ENCODE data around the gene FKBP10.
"Not testable (repeated sequence)": the region's sequence is repeated elsewhere in the genome, so short reads cannot be mapped to it uniquely, and the experiment has no call there.

Gene FKBP10

GRCh38 chr17:41812381-41813151 is at the start of gene FKBP10:
Gene FKBP10 (plus strand): TSS chr17:41813004. CDS start chr17:41813035, 31 bp downstream.
- peak; percentile 75 for DNase-seq (ENCODE audit: low read depth)

GRCh38 chr17:41763327-41763726 is 49.5 kb upstream of the FKBP10 start:
- no peak for DNase-seq (ENCODE audit: low read depth)

GRCh38 chr17:41766135-41766534 is 46.7 kb upstream of the FKBP10 start:
- no peak for DNase-seq (ENCODE audit: low read depth)

GRCh38 chr17:41767324-41768042 is 45.3 kb upstream of the FKBP10 start:
- no peak for DNase-seq (ENCODE audit: low read depth)

GRCh38 chr17:41768682-41769288 is 44.0 kb upstream of the FKBP10 start:
- DNase-seq (ENCODE audit: low read depth): no peak

GRCh38 chr17:41769346-41769862 is 43.4 kb upstream of the FKBP10 start:
- DNase-seq (ENCODE audit: low read depth): no peak

GRCh38 chr17:41769985-41770384 is 42.8 kb upstream of the FKBP10 start:
- no peak for DNase-seq (ENCODE audit: low read depth)

GRCh38 chr17:41771389-41772206 is 41.2 kb upstream of the FKBP10 start:
- no peak for DNase-seq (ENCODE audit: low read depth)

- no peak for DNase-seq (ENCODE audit: low read depth)
Measured at GRCh38 chr17:41772218-41772585, 40.6 kb upstream of the FKBP10 start.

- DNase-seq (ENCODE audit: low read depth): no peak
Measured at GRCh38 chr17:41772586-41773189, 40.1 kb upstream of the FKBP10 start.

- DNase-seq (ENCODE audit: low read depth): peak; percentile 38
Measured at GRCh38 chr17:41773190-41773588, 39.6 kb upstream of the FKBP10 start.

GRCh38 chr17:41773731-41774193 is 39.0 kb upstream of the FKBP10 start:
- no peak for DNase-seq (ENCODE audit: low read depth)

GRCh38 chr17:41775394-41776226 is 37.2 kb upstream of the FKBP10 start:
- no peak for DNase-seq (ENCODE audit: low read depth)

GRCh38 chr17:41776262-41776900 is 36.4 kb upstream of the FKBP10 start:
- not testable (repeated sequence) for DNase-seq (ENCODE audit: low read depth)

GRCh38 chr17:41777157-41777573 is 35.6 kb upstream of the FKBP10 start:
- no peak for DNase-seq (ENCODE audit: low read depth)

GRCh38 chr17:41777574-41778188 is 35.1 kb upstream of the FKBP10 start:
- peak; percentile 50 for DNase-seq (ENCODE audit: low read depth)

- DNase-seq (ENCODE audit: low read depth): no peak
Measured at GRCh38 chr17:41779954-41780353, 32.9 kb upstream of the FKBP10 start.

GRCh38 chr17:41781404-41782110 is 31.2 kb upstream of the FKBP10 start:
- no peak for DNase-seq (ENCODE audit: low read depth)

- no peak for DNase-seq (ENCODE audit: low read depth)
Measured at GRCh38 chr17:41782142-41782541, 30.7 kb upstream of the FKBP10 start.

Data from GM04504 (cell line).